Central memory CD8-positive, alpha-beta T cell (primary cell): ENCODE results near the gene PAGE2.
"Not testable (repeated sequence)": the region's sequence is repeated elsewhere in the genome, so short reads cannot be mapped to it uniquely, and the experiment has no call there.

Source experiments
- ATAC-seq: fragments of 150-1000 bp; cut with Tn5 transposase; replicated peaks from 2 replicates; pipeline ENCODE4 v1.10.0; 2022; ENCODE audit warnings: mild to moderate bottlenecking, moderate FRiP score, moderate number of reproducible peaks; ENCODE audit not compliant: poor library complexity, severe bottlenecking; ENCODE audit errors: extremely low read depth
- DNase-seq, 2 donors: peaks; one replicate each; pipeline ENCODE4 v3.0.0; 2021; ENCODE audit warnings: low spot score in 2 of 2
- H3K27ac Mint-ChIP-seq: one replicate; pipeline ENCODE4 v1.8.0; 2022; ENCODE audit warnings: low read depth, mild to moderate bottlenecking, moderate library complexity, mixed read lengths
- H3K27me3 Mint-ChIP-seq: one replicate; pipeline ENCODE4 v1.8.0; 2022; ENCODE audit warnings: mixed read lengths
- H3K36me3 Mint-ChIP-seq: one replicate; pipeline ENCODE4 v1.8.0; 2022; ENCODE audit warnings: mild to moderate bottlenecking, moderate library complexity, mixed read lengths; ENCODE audit not compliant: insufficient read depth
- H3K4me1 Mint-ChIP-seq: one replicate; pipeline ENCODE4 v1.8.0; 2022; ENCODE audit warnings: mixed read lengths
- H3K4me3 Mint-ChIP-seq: one replicate; pipeline ENCODE4 v1.8.0; 2022; ENCODE audit warnings: mild to moderate bottlenecking, moderate library complexity, mixed read lengths
- H3K9me3 Mint-ChIP-seq: one replicate; pipeline ENCODE4 v1.8.0; 2022; ENCODE audit warnings: mixed read lengths

PAGE2 gene

GRCh38 chrX:55132416-55132815 lies 43.6 kb downstream of the PAGE2 start:
- Mint-ChIP-seq H3K4me1 (no peaks in the 10 kb centered on the region), H3K27me3 (no peaks in the 10 kb centered on the region), H3K9me3 (no peaks in the 10 kb centered on the region), H3K27ac (no peak overlapping the region), H3K36me3 (no peaks in the 10 kb centered on the region), H3K4me3 (no peak overlapping the region)
- ATAC-seq (no peak), DNase-seq (no peak)

- H3K4me3 Mint-ChIP-seq, result no peak overlapping the region
- H3K27me3 Mint-ChIP-seq, result no peaks in the 10 kb centered on the region
- H3K36me3 Mint-ChIP-seq, result no peaks in the 10 kb centered on the region
- DNase-seq (no peak), ATAC-seq (no peak)
- H3K4me1 Mint-ChIP-seq, result no peaks in the 10 kb centered on the region
- no peaks in the 10 kb centered on the region for H3K9me3 Mint-ChIP-seq
- no peak overlapping the region for H3K27ac Mint-ChIP-seq
Observed at GRCh38 chrX:55135171-55135570, 46.4 kb downstream of the PAGE2 start.

GRCh38 chrX:55140800-55141199 lies 52.0 kb downstream of the PAGE2 start:
- H3K36me3 Mint-ChIP-seq, H3K4me3 Mint-ChIP-seq, H3K4me1 Mint-ChIP-seq, DNase-seq, H3K27me3 Mint-ChIP-seq, ATAC-seq, H3K9me3 Mint-ChIP-seq: not testable (repeated sequence)
- H3K27ac Mint-ChIP-seq, result peak overlapping the region; percentile 51
